Central memory CD8-positive, alpha-beta T cell (primary cell): Measurements from ENCODE around the gene YBX1.
"Not testable (repeated sequence)": the region's sequence is repeated elsewhere in the genome, so short reads cannot be mapped to it uniquely, and the experiment has no call there.

Experiments used
- ATAC-seq: fragments of 150-1000 bp; cut with Tn5 transposase; replicated peaks from 2 replicates; pipeline ENCODE4 v1.10.0; 2022; ENCODE audit warnings: mild to moderate bottlenecking, moderate FRiP score, moderate number of reproducible peaks; ENCODE audit not compliant: poor library complexity, severe bottlenecking; ENCODE audit errors: extremely low read depth
- DNase-seq, 2 donors: peaks; one replicate each; pipeline ENCODE4 v3.0.0; 2021; ENCODE audit warnings: low spot score in 2 of 2
- H3K27ac Mint-ChIP-seq: one replicate; pipeline ENCODE4 v1.8.0; 2022; ENCODE audit warnings: low read depth, mild to moderate bottlenecking, moderate library complexity, mixed read lengths
- H3K27me3 Mint-ChIP-seq: one replicate; pipeline ENCODE4 v1.8.0; 2022; ENCODE audit warnings: mixed read lengths
- H3K36me3 Mint-ChIP-seq: one replicate; pipeline ENCODE4 v1.8.0; 2022; ENCODE audit warnings: mild to moderate bottlenecking, moderate library complexity, mixed read lengths; ENCODE audit not compliant: insufficient read depth
- H3K4me1 Mint-ChIP-seq: one replicate; pipeline ENCODE4 v1.8.0; 2022; ENCODE audit warnings: mixed read lengths
- H3K4me3 Mint-ChIP-seq: one replicate; pipeline ENCODE4 v1.8.0; 2022; ENCODE audit warnings: mild to moderate bottlenecking, moderate library complexity, mixed read lengths
- H3K9me3 Mint-ChIP-seq: one replicate; pipeline ENCODE4 v1.8.0; 2022; ENCODE audit warnings: mixed read lengths

The YBX1 gene

DNA sequence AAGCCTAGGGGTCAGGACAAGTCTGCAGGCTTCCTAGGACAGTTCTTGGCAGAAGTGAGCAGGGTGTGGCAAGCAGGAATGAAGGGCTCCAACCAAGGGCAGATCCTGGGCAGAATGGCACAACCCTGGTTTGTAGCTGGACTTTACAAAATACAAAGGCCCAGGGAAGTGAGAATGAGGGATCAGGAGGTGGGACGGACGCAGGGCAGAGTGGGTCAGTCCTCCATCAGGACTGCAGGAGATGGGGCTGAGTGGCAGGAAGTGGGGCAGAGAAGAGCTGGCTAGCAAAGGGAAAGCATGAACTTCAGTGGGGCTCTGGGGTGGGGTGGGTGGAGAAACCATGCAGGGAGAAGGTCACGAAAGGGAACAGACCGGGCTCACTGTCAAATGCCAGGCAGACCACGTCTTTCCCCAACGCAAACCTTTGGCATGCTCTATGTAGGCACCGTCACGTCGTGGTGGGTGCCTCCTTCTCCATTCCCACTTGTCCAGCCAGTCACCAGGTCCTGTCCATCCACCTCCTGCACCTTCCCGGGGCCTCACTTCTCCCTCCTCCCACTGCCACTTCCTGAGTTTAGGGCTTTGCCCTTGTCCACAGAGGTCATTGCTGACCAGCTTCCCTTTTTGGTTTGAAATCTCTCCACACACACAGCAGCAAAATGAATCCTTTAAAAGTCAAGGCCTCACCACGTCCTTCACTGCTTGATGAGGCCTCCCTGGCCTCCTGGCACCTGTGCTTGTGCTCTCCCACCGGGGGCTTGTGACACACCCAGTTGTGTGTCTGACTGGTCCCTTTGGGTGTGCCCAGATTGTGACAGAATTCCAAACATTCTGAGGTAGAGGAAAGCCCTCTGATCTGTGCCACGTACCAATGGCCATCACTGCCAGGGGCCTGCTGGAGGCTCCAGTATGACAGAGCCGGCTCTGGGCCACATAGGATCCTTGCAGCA lies 66.5 kb downstream of the YBX1 start:
- Mint-ChIP-seq H3K9me3 (no peaks in the 10 kb centered on the region), H3K4me3 (no peak overlapping the region), H3K4me1 (no peaks in the 10 kb centered on the region), H3K27ac (peak overlapping the region; percentile 66), H3K27me3 (no peaks in the 10 kb centered on the region), H3K36me3 (peaks cover 29% of the 10 kb centered on the region)
- no peak for ATAC-seq
- DNase-seq: no peak

DNA sequence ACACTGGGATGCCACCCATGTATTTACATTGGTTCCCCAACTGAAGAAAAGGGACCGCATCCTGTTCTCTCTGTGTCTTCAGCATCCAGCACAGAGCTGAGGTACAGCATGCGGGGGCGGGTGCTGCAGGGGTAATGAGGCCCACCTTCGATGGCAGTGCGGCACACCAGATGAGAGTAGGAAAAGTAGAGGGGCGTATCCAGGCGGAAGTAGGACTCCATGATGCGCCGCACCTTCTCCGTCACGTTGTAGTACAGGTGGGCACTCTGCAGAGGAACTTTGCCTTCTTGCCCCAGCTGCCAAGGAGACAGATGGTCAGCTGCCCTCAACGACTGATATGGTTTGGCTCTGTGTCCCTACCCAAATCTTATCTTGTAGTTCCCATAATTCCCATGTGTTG lies 67.8 kb downstream of the YBX1 start:
- H3K4me3 Mint-ChIP-seq: no peak overlapping the region
- no peak overlapping the region for H3K27ac Mint-ChIP-seq
- no peaks in the 10 kb centered on the region for H3K9me3 Mint-ChIP-seq
- no peak for ATAC-seq
- no peak for DNase-seq
- H3K27me3 Mint-ChIP-seq: no peaks in the 10 kb centered on the region
- peaks cover 37% of the 10 kb centered on the region for H3K36me3 Mint-ChIP-seq
- H3K4me1 Mint-ChIP-seq: no peaks in the 10 kb centered on the region

DNA sequence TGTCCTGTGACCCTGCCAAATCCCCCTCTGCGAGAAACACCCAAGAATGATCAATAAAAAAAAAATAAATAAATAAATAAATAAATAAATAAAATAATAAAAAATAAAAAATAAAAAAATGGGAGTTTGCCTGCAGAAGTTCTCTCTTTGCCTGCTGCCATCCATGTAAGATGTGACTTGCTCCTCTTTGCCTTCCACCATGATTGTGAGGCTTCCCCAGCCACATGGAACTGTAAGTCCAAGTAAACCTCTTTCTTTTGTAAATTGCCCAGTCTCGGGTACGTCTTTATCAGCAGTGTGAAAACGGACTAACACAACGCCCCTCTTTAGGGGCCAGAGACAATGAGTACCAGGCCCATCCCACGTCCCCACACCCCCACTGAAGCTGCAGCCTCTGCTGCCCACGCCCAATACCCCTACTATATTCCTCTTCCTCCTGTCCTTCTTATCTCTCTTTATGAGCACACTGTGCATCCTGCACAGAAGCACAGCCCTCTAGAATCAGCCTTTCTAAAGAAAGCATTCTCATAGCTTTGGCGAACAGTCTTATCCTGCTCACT lies 69.4 kb downstream of the YBX1 start:
- not testable (repeated sequence) for H3K4me3 Mint-ChIP-seq, H3K4me1 Mint-ChIP-seq, H3K27ac Mint-ChIP-seq, ATAC-seq, DNase-seq, H3K27me3 Mint-ChIP-seq, H3K9me3 Mint-ChIP-seq
- peaks cover 43% of the 10 kb centered on the region for H3K36me3 Mint-ChIP-seq

DNA sequence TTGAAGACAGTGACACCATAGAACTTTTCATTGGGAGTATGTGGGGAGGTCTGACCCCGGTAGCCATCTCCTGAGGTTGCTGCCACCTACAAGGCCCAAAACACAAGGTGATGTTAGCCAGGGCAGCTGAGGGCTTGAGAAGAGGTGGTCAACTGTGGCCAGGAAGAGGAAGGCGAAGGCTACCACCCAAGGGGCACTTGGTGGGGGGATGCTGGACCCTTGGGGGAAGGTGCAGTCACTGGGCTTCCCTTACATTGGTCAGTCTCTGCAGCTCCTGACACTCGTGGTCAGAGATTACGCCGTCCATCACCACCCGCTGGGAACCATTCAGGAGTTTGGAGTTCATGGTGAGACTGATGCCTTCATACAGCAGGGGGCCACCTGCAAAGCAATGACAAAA lies 70.1 kb downstream of the YBX1 start:
- H3K36me3 Mint-ChIP-seq: peaks cover 45% of the 10 kb centered on the region
- no peak for ATAC-seq

DNA sequence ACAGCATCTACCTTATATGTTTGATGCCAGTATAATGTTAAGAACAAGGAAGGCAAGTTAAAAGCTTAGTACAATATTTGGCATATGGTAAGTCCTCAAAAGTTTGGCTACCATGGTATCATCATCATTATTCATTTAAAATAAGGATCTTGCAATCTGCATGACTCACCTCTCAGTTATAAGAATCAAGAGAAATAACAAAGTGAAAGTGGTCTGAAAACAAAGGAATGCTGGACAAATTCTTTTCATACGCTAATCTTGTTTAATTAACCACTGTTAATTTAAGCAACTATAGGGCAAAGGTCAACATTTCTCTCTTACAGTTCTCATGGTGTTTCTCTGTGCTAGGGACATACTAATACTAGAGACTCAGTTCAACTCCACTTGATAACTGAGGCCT lies 70.9 kb downstream of the YBX1 start:
- Mint-ChIP-seq H3K4me3 (no peak overlapping the region), H3K27ac (no peak overlapping the region), H3K36me3 (peaks cover 49% of the 10 kb centered on the region), H3K4me1 (peaks cover 13% of the 10 kb centered on the region), H3K27me3 (no peaks in the 10 kb centered on the region), H3K9me3 (no peaks in the 10 kb centered on the region)
- DNase-seq: no peak
- ATAC-seq: no peak

More for the DNA sequence above, 70.1 kb downstream of the YBX1 start:
- H3K27me3 Mint-ChIP-seq: no peaks in the 10 kb centered on the region
- no peak for DNase-seq
- H3K27ac Mint-ChIP-seq: no peak overlapping the region
- no peak overlapping the region for H3K4me3 Mint-ChIP-seq
- H3K4me1 Mint-ChIP-seq: peaks cover 12% of the 10 kb centered on the region
- H3K9me3 Mint-ChIP-seq: no peaks in the 10 kb centered on the region
